NCI-H2171 treated with DMSO at 0.1 percent for 48 hours (cell line): ENCODE data around the gene SERINC5.
A peak's percentile ranks its signal among the peaks of the same experiment; 100 is the strongest.
"Not testable (repeated sequence)": the region's sequence is repeated elsewhere in the genome, so short reads cannot be mapped to it uniquely, and the experiment has no call there.

Experiments used
- DNase-seq: peaks from one replicate; lab custom pipeline; 2025; lab: John Stamatoyannopoulos, UW

SERINC5 gene

DNA sequence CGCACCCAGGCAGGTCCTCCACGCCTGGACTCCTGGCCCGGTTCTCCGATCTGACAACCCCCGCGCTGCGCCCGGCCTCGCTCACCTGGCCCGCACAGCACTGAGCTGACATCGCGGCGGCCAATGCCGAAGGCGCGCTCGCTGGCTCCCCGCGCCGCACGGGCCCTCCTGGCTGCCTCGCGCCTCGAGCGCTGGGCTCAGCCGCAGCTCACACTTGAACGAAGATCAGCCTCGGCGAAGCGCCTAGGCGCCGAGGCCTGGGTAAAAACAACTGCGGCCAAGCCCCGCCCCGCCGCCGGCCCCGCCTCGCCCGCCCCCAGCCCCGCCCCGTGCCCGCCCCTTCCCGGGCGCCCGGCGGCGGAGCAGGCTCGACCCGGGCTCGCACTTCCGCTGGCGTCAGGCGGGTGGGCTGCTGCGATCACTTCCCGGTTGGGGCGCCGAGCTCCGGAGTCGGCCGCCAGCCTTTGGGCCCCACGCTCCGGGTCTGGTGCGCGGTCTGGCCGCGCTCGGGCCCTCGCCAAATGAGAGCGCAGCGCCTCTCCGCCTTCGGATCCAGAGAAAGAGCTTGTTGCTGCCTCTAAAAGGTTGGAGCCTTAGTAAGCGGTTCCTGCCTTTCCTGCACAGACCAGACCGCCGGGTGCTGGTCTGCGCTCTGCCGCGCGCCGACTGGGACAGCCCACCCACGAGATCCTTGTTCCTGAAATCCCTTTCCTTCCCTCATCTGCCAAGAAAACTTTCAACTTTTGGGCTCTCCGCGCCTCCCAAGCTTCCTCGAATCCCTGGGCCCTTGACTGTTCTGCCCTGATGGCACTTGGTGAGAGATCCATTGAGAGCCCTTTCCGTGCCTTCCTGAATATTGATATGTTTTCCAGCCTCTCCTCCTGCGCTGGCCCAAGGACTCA, at the start of gene SERINC5:
Gene SERINC5 (minus strand): TSS at position 238 of the 902 bp plus-strand sequence. CDS start 126 bp downstream, at position 112.
- peak; percentile 23 for DNase-seq

DNA sequence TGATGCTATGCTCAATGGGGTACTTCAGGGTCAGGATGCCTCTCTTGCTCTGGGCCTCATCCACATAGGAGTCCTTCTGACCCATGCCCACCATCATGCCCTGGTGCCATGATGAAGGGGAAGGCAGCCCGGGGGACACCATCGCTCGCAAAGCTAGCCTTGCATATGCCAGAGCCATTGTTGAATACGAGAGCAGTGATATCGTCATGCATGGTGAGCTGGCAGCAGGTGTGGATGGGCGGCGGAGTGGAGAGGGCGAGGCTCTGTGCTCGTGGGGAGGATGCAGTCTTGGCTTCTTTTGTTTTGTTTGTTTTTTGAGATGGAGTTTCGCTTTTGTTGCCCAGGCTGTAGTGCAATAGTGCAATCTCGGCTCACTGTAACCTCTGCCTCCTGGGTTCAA, 46.8 kb upstream of the SERINC5 start:
- DNase-seq, result no peak

DNA sequence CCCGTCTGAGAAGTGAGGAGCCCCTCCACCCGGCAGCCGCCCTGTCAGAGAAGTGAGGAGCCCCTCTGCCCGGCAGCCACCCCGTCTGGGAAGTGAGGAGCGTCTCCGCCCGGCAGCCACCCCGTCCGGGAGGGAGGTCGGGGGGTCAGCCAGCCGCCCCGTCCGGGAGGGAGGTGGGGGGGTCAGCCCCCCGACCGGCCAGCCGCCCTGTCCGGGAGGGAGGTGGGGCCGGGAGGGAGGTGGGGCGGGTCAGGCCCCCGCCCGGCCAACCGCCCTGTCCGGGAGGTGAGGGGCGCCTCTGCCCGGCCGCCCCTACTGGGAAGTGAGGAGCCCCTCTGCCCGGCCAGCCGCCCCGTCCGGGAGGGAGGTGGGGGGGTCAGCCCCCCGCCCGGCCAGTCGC, 45.5 kb upstream of the SERINC5 start:
- not testable (repeated sequence) for DNase-seq

DNA sequence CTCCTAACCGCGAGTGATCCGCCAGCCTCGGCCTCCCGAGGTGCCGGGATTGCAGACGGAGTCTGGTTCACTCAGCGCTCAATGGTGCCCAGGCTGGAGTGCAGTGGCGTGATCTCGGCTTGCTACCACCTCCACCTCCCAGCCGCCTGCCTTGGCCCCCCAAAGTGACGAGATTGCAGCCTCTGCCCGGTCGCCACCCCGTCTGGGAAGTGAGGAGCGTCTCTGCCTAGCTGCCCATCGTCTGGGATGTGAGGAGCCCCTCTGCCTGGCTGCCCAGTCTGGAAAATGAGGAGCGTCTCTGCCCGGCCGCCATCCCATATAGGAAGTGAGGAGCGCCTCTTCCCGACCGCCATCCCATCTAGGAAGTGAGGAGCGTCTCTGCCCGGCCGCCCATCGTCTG, 44.9 kb upstream of the SERINC5 start:
- not testable (repeated sequence) for DNase-seq

DNA sequence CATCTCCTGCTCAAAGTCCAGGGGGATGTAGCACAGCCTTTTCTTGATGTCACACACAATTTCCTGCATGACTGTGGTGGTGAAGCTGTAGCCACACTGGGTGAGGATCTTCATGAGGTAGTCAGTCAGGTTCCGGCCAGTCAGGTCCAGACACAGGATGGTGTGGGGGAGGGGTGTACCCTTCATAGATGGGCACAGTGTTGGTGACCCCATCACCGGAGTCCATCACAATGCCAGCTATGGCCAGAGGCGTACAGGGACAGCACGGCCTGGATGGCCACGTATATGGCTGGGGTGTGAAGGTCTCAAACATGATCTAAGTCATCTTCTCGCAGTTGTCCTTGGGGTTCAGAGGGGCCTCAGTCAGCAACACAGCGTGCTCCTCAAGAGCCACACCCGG, 44.3 kb upstream of the SERINC5 start:
- DNase-seq, result no peak

DNA sequence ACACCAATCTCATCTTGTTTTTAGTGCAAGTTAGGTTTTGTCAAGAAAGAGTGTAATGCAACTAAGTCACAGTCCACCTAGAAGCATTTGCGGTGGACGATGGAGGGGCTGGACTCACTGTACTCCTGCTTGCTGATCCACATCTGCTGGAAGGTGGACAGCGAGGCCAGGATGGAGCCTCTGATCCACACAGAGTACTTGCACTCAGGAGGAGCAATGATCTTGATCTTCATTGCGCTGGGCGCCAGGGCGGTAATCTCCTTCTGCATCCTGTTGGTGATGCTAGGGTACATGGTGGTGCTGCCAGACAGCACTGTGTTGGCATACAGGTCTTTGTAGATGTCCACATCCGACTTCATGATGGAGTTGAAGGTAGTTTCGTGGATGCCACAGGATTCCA, 43.8 kb upstream of the SERINC5 start:
- DNase-seq, result no peak

DNA sequence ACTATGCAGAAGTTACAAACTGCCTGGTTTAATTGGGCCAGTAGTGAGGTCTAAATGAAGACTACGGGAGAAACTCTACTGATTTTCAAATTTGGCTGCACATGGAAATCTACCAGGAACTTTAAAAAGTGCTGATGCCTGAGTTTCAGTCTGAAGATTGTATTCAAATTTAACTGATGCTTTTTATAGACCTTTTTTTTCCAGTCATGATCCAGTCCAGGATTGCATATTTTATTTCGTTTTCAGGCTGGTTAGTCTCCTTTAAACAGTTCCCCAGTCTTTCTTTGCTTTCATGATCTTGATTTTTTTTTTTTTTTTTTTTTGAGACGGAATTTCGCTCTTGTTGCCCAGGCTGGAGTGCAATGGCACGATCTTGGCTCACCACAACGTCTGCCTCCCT, 40.3 kb upstream of the SERINC5 start:
- DNase-seq, result no peak

DNA sequence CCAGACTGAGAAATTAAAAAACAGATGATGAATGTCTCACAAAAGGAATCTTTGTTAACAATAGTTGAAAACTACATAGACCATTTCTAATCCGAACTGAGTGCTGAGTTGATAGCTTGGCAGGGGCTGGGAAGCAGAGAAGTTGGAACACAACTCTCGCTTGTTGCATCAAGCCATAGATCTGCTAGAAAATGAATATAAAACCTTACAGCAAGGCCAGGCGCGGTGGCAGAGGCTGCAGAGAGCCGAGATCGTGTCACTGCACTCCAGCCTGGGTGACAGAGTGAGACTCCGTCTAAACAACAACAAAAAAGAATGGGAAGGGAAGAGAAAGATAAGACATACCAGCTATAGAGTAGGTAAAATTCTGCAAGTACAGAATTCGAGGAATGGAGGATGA, 35.9 kb upstream of the SERINC5 start:
- DNase-seq, result no peak

DNA sequence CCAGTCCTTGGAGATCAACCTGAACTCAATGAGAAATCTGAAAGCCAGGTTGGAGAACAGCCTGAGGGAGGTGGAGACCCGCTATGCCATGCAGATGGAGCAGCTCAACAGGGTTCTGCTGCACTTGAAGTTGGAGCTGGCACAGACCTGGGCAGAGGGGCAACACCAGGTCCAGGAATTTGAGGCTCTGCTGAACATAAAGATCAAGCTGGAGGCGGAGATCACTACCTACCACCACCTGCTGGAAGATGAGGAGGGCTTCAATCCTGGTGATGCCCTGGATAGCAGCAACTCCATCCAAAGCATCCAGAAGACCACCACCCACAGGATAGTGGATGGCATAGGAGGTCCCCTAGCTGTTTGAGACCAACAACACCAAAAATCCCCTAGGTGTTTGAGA, 33.5 kb upstream of the SERINC5 start:
- no peak for DNase-seq

DNA sequence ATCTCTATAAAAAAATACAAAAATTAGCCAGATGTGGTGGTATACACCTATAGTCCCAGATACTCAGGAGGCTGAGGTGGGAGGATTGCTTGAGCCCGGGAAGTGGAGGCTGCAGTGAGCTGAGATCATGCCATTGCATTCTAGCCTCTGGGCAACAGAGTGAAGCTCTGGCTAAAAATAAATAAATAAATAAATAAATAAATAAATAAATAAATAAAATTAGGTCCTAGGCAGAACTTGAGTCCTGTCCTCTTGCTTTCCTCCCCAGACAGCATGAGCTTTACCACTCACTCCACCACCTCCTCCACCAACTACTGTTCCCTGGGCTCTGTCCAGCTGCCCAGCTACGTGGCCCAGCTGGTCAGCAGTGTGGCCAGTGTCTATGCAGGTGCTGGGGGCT, 32.3 kb upstream of the SERINC5 start:
- no peak for DNase-seq

DNA sequence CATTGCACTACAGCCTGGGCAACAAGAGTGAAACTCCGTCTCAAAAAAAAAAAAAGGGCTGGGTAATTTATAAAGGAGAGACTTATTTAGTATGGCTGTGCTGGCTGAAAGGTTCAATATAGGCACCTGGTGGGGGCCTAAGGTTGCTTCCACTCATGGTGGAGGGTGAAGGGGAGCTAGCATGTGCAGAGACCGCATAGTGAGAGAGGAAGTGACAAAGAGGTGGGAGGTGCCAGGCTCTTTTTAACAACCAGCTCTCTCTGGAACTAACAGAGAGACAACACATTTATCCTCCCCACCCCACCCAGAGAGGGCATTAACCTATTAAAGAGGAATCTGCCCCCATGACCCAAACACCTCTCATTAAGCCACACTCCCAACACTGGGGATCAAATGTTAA, 28.9 kb upstream of the SERINC5 start:
- no peak for DNase-seq

DNA sequence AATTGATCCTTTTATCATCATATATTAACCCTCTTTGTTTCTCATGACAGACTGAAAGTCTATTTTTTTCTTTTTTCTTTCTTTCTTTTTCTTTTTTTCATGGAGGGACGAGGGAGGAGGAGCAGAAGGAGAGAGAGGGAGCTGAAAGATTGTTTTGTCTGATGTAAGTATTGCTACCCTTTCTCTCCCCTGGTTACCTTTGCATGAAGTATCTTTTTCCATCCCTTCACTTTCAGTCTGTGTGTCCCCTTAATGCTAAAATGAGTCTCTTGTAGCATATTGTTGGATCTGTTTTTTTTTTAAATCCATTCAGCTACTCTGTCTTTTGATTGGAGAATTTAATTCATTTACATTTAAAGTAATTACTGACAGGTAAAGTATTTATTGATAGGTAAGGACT, 27.5 kb upstream of the SERINC5 start:
- no peak for DNase-seq

DNA sequence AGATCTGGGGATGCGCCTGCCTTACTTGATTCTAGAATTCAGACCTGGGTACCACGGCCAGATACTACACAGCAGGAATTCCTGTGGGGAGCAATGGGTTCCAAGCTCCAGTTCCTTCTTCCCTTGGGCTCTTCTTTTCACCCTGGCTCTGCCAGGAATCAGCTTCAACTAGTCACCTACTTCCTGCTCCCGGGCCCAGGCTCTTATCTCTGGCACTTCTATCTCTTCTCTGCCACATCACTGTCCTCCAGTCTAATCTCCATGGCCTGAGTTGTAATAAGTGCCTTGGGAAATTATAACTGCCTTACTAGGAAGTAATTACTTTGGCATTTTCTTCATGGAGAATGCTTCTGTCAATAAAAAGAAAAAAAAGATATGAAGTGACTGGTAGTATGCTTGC, 26.2 kb upstream of the SERINC5 start:
- no peak for DNase-seq

DNA sequence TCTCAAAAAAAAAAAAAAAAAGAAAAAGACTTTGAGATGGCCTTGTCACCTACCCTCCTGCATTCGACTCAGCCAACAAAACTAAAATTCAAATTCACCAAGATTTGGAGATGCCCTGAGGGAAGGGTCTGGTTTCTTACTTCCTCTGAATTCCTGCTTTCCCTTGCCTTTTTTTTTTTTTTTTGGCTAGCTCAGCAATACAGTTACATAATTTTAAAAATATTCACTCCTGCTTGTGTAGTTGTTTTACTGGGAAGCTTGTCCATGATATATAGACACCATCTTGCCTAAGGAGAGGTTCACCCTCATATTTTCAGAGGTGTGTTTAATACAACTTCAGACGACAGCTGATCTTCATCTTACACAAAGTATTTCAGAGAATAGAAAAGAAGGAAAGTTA, 21.3 kb upstream of the SERINC5 start:
- DNase-seq, result no peak

DNA sequence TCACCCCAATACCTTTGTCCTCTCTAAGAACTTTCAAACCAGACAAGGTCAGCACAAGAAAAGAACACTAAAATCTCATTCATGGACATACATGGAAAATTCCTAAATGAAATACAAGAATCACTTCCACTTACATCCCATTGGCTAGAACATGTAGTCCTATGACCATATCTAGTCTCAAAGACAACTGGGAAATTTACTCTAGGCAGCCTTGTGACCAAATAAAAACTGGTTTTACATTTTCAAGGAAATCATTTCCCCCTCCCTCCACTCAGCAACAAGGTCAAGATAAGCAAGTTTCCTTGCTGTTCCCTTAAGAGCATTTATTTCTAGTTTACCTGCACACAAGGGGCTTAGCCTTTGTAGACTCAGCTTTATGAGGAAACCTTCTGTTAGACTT, 20.3 kb upstream of the SERINC5 start:
- DNase-seq, result no peak

DNA sequence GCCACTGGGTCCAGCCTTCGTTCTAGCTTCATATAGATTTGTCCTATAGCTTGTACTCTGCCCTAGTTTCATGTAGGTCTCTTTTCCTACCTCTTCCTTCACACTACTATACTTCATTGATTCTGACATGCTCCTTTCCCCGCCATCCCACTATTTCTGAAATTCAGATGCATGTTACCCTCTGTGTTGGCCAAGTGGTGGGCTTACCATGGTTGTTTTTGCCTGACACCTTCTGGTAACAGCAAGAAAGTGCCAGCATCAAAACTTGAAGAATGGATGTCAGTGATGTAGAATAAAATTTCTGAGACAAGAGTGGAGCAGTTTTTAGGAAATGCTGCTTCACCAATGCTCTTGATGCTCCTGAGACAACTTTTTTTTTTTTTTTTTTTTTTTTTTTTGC, 19.5 kb upstream of the SERINC5 start:
- DNase-seq, result no peak

DNA sequence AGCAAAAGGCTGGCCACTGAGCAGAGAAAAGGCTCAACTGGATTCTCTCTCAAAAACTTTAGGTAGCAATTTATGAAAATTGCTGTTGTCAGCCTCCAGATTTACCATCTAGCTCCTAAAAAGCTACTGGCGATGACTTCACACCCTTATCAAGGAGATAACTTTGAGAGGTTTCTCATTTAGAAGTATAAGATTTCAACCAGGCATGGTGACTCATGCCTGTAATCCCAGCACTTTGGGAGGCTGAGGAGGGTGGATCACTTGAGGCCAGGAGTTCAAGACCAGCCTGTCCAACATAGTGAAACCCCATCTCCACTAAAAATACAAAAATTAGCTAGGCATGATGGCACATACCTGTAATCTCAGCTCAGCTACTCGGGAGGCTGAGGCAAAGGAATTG, 14.7 kb upstream of the SERINC5 start:
- not testable (repeated sequence) for DNase-seq

DNA sequence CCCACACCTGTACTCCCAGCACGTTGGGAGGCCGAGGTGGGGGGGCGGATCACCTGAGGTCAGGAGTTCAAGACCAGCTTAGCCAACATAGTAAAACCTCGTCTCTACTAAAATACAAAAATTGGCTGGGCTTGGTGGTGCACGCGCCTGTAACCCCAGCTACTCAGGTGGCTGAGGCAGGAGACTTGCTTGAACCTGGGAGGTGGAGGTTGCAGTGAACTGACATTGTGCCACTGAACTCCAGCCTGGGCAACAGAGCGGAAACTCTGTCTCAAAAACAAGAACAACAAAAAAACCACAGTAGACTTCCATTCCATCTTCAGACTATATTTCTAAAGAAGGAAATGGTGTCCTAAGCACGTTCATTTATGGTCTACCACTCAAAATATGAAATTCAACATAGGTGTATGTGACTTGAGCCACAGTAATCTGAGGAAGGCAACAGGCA, 14.2 kb upstream of the SERINC5 start:
- no peak for DNase-seq

DNA sequence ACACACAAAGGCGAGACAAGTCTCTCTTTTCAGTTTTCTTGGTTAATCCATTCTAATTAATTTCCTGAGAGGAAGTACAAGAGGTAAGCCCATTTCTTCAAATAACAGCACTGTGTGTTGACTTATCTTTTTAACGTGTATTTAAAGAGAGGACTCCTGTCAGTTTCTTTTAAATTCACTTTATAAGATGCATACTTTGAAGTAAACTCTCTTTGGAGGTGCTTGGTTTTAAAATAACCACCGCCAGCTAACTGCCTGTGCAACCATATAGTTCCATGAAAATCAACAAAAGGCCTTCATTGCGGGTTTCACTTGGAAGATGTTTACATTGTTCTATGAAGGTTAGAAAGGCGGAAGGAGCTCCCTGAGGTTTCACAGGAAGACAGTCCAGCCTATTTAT, 13.1 kb upstream of the SERINC5 start:
- no peak for DNase-seq

DNA sequence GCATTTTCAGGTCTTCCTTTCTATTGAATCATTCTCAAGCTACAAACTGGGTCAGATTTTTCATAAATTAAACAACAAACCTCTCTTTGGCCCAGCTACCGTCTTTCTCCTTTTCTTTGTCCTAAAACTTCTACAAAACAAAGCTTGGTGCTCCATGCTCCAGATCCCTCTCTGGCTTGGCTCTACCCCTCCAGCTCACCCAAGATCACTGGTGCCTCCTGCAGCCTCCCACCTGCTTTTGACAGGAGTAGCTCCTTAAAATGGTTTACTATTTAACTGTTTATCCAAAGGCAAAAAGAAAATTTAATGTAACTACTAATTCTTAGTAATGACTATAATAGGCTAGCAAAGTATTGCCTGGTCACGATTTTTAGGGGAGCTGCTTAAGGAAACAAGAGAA, 10.7 kb upstream of the SERINC5 start:
- DNase-seq, result no peak

DNA sequence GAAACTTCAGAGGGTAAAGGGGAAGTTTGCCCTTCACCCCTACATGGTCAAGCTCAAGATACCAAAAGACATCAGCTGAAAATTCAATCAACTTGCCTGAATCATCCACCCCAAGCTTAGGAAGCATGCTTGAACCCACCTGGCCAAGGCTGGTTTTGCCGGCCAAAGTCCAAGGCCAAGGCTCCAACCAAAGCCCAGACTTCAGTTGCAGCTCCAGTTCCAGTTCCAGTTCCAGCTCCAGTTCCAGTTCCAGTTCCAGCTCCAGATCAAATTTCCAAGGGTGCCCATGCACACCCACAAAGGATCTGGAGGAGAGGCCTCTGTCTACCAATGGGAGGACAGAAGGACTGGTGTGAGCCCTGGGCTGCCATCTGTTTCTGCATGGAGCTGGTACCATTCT, 4.6 kb upstream of the SERINC5 start:
- peak; percentile 18 for DNase-seq

DNA sequence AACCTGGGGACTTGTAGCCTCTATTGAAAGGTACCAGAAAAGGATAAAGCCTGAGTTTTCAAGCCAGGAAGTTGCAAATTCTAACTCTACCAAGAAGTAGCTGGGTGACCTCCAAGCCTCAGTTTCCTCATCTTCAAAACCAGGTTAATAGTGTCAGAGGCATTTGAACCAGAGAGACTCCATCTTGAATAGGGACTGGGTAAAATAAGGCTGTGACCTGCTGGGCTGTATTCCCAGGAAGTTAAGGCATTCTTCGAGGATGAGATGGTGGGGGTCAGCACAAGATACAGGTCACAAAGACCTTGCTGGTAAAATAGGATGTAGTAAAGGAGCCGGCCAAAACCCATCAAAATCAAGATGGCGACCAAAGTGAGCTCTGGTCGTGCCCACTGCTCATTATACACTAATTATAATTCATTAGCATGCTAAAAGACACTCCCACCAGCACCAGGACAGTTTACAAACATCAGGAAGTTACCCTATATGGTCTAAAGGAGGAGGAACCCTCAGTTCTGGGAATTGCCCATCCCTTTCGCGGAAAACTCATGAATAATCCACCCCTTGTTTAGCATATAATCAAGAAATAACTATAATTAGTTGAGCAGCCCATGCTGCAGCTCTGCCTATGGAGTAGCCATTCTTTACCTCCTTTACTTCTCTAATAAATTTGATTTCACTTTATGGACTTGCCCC, 3.8 kb upstream of the SERINC5 start:
- DNase-seq, result no peak

DNA sequence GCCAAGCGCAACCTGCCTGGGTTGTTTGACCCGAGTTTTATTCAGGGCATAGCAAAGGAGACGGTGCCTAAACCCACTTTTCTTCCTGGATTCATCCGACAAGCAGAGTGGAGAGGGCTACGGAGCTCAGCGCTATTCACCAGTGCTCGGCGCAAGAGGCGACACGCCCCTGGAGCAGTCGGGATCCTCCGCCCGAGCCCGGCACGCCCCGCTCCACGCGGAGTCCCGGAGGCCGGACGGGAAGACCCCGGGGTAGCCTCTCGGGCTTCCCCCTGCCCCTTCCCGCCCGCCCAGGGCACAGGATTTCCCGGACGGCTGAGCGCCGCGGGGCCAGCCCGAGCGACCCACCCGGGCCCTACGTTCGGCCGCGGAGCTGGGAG, 427 bp downstream of the SERINC5 start:
- peak; percentile 8 for DNase-seq
